COLO668 (cell line): Measurements from ENCODE around the gene NLRC5.
A peak's percentile ranks its signal among the peaks of the same experiment; 100 is the strongest.

ENCODE experiments used
- DNase-seq: peaks from one replicate; lab custom pipeline; 2025; ENCODE audit not compliant: unreplicated experiment; lab: John Stamatoyannopoulos, UW

NLRC5 gene

GRCh38 chr16:56988948-56989945 lies at the start of gene NLRC5:
NLRC5 (plus strand) TSS chr16:56989557; CDS start chr16:57020713, 31,156 bp downstream.
- DNase-seq = peak; percentile 84

DNA sequence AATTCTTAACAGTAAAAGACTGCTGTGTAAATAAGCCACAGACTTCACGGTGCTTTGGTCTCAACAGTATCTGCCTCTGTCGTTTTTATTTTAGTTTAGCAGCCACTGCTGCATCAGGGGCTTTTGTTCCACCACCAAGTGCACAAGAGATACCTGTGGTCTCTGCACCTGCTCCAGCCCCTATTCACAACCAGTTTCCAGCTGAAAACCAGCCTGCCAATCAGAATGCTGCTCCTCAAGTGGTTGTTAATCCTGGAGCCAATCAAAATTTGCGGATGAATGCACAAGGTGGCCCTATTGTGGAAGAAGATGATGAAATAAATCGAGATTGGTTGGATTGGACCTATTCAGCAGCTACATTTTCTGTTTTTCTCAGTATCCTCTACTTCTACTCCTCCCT lies 49.6 kb upstream of the NLRC5 start:
- DNase-seq = peak; percentile 9

DNA sequence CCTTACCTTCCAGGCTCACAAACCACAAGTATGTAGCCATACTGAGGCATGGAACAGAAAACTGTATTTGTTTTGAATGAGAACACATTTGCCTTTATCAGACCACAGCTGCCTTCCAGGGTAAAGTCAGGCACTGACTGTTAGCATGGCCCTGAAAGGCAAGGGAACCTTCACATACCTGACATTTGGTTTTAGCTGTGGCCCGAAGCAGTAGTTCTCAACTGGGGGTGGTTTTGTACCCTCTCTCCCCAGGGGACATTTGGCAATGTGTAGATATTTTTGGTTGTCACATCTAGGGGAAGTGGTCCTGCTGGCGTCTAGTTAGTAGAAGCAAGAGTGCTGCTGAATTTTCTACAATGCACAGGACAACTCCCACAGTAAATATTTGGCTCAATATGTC lies 48.3 kb upstream of the NLRC5 start:
- DNase-seq = no peak

DNA sequence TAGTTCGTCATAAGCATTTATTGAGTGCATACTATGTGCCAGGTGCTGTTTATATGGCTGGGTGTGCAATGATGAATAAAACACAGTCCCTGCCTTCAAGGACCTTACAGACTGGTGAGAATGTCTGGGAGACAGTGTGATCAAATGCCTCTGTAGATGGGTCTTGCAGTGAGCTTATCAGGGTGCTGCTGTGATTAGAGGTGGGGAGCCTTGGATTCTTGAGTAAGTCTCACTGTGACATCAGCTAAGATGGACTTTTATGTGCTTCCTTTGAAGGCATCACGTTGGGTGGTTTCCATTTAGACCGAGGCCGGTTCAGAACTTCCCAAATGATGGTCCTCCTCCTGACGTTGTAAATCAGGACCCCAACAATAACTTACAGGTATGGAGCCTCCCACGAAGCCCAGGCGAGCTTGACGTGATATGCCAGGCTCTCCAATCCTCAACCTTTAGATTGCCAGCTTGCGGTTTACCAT lies 47.5 kb upstream of the NLRC5 start:
- DNase-seq = no peak

GRCh38 chr16:56943761-56944375 lies 45.5 kb upstream of the NLRC5 start:
- DNase-seq = no peak

DNA sequence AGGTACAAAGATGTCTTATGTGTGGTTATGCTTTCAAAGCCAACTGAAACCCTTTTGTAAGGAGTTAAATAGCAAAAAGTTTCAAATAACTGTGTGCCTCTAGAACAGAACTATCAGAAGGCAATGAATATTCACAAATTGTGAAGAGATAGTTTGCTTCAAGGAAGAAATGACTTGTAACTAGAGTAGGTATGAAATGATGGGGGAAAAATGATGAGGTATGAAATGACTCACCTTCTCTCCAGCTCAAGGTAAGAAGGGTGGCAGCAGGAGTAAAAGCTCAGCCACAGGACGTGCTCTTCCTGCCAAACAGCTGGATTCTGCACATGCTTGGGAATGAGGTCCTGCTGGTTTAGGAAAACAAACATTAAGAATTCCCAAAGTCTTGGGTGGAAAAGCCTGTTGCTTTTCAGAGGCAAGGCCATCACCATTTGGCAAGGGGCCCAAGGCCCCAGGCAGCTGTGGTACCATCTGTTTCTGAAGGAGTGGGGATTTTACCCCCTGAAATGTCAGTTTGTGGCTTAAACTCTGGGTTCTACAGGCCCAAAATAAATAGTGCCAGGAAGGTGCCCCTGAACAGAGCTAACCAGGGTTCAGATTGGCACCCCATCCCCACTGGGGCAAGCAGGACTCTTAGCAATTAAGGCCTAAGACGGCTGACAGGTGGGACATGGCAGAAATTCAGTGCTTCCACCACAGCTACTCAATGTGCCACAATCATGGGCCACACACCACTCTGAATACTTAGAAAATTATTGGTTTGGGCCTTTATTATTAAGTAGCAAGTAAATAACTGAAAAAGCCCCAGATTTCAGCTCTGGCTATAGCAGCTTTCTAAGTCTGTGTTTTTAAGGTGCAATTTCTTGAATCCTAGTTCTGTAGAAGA lies 44.2 kb upstream of the NLRC5 start:
- DNase-seq = no peak

DNA sequence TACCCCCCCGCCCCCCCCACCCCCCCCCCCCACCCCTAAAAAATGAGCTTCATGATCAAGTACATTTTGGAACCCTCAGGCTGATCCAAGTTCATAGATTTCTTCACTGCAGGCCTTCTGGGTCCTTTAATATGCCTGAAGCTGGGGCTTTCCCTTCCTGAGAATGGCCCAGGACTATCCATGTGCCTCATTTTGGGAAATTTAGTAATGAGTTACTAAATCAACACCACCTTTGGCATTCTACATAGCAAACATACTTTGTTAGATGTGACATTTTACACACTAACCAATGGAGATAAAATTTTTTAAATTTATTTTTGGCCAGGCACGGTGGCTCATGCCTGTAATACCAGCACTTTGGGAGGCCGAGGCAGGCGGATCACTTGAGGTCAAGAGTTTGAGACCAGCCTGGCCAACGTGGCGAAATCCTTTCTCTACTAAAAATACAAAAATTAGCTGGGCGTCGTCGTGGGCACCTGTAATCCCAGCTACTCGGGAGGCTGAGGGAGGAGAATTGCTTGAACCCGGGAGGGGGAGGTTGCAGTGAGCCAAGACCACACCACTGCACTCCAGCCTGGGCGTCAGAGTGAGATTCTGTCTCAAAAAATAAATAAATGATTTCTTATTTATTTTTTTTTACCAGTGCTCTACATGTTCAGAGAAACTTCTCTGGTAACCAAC lies 43.4 kb upstream of the NLRC5 start:
- DNase-seq = no peak

GRCh38 chr16:56946767-56947603 lies 42.4 kb upstream of the NLRC5 start:
- no peak for DNase-seq

GRCh38 chr16:56947604-56947995 lies 41.8 kb upstream of the NLRC5 start:
- no peak for DNase-seq

GRCh38 chr16:56948234-56948633 lies 41.1 kb upstream of the NLRC5 start:
- no peak for DNase-seq

DNA sequence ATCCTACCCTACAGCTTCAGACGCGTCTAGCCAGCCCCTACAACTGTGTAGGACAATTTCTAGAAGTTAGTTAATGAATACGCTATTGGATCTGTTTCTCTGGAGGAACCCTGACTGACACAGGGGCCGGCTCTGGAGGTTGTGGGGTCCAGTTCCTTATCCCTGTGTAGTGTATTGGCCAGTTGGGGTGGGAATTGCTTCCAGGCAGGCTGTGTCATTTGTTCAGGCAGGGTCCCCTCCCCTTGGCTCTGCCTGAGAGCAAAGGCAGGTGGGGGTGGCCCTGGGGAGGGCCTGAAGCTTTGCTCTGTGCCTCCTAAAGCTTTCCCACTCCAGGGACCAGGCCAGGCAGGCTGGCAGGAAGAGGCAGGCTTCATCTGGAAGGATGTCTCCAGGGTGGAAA lies 39.3 kb upstream of the NLRC5 start:
- DNase-seq = no peak

DNA sequence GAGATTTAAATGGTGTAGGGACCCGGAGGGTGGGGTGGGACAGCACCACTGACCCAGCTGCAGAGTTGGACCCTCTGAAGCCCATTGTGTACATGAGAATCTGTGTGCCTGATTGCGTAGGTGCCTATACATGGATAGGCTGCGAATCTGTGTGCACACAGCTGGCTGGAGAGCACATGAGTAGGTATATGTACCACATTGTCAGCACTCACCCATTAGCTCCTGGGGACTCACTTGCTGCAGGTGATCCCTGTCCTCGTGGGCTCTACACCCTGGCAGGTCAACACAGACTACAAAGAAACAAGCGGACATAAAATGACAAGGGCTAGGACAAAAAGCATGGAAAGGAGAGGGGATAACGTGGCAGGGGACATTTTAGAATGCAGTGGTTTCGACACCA lies 38.9 kb upstream of the NLRC5 start:
- no peak for DNase-seq

DNA sequence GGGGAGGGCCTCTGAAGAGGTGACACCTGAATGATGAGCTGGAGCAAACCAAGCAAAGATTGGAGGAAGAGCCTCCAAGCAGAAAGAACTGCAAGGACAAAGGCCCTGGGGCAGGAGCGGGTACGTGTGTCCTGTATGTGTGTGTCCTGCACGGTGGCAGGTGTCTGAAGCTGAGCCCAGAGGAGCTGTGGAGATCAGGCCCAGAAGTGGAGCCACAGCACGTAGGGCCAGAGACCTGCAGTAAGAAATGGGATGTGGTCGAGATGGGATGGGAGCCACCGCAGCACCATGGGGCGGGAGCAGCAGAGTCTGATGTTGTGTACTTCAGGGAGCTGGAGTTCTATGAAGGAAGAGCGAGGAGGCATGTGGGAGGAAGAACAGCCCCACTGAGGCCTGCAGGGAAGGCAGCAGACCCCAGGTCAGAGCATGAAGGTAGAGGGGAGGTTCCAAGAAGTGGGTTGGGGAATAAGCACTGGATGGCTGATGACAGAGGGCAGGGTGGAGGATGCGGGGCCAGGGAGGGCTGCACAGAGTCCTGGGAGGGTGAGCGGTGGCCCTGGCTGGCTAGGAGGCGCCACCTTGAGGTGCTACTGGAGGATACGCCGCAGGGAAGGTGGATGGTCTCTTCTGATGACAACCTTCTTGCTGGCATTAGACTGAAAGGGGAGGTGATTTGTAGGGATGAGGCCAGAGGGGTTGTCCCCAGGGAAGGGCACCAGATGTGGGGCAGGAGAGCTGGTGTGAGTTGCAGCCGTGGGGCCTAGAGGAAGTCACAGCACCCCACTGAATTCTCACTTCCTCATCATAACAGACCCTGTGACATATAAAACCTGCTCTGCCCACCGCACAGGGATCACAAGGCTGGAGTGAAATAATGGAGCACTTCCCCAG lies 38.2 kb upstream of the NLRC5 start:
- DNase-seq = peak; percentile 42

DNA sequence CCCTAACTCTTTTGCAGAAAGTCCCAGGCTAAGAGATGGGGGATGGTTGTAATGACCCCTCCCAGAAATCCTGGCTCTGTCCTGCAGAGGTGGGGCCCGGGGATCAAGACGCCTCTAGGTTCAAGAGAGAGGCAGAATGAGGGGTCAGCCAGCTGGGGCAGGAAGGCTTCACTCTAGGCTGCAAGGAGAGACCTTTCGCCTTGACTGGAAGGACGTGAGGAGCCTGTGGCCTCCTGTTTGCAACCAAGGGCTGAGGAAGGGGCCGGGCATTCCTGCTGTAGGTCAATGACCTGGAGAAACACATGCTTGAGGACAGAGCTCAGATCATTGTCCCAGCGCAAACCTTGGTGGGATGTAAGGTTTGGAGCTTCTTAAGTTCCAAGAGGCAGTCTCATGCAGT lies 36.4 kb upstream of the NLRC5 start:
- DNase-seq = no peak

GRCh38 chr16:56956076-56956475 lies 33.3 kb upstream of the NLRC5 start:
- DNase-seq = no peak

GRCh38 chr16:56956756-56957155 lies 32.6 kb upstream of the NLRC5 start:
- DNase-seq = no peak

GRCh38 chr16:56960681-56961281 lies 28.6 kb upstream of the NLRC5 start:
- no peak for DNase-seq

DNA sequence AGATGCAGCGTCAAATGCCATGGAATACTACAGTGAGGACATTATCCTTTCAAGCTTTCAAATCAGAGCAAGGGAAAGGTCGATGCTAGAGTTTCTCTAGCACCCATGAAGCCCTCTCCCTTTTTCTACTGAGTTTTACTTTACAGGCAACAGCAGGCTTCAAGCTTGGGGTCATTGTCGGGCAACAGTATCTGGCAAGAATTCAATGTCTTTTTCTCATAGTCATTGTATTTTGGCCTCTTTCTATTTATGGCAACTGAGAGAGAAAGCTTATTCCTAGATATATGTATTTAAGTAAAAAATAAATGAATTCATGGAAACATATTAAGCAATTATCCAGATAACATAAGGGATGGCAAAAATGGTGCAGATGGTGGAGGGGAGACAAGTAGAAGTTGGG lies 28.0 kb upstream of the NLRC5 start:
- DNase-seq = no peak
